Kidney capillary endothelial cell (primary cell): Measurements from ENCODE around the gene P2RY11.
A peak's percentile ranks its signal among the peaks of the same experiment; 100 is the strongest.

Source experiments
- DNase-seq: peaks from one replicate; pipeline ENCODE4 v3.0.0-alpha.2; 2018; ENCODE audit warnings: low spot score

Gene P2RY11, protein sequence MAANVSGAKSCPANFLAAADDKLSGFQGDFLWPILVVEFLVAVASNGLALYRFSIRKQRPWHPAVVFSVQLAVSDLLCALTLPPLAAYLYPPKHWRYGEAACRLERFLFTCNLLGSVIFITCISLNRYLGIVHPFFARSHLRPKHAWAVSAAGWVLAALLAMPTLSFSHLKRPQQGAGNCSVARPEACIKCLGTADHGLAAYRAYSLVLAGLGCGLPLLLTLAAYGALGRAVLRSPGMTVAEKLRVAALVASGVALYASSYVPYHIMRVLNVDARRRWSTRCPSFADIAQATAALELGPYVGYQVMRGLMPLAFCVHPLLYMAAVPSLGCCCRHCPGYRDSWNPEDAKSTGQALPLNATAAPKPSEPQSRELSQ

DNA sequence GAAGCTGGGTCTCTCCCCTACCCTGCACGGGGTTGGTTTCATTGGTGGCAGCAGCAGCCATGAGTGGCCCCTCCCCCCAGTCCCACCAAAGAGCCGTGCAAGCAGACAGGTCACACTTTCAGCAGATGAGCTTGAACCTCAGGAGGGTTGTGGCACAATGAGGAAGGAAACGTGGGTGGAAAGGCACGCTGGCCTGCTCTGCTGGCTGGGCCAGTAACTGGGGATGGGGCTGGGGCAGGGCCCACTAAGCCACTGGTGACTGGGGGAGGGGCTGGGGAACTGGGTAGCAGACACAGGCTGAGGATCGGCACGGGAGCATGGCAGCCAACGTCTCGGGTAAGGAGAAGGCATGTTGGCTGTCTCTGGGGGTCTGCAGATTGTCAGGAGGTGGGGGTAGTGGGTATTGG lies at the start of gene P2RY11:
P2RY11 (plus strand) TSS at position 289 of the 407 bp plus-strand sequence; CDS start at position 318, 29 bp downstream.
- no peak for DNase-seq

DNA sequence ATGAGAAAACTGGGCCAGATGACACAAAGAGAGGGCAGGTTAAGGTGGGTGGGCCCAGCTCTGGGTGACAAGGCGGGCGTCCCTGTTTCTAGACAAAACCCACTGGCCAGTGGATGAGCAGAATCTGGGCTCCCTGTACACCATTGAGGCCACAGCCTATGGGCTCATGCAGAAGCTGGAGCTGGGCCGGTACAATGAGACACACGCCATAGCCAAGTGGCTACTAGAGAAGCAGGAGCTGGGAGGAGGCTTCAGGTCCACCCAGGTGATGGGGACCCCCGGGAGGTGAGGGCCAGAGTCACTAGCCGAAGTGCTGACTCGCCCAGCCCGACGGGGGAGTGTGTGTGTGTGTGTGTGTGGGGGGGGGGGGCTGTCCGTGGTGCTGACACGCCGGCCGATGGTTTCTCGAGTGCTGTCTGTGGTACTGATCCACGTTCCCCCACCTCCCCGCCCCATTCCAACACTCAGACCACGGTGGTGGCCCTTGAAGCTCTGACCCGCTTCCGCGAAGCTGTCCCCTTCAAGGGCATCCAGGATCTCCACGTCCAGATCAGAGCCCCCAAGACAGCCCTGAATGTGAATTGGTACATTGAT lies 49.7 kb upstream of the P2RY11 start:
- DNase-seq: no peak

DNA sequence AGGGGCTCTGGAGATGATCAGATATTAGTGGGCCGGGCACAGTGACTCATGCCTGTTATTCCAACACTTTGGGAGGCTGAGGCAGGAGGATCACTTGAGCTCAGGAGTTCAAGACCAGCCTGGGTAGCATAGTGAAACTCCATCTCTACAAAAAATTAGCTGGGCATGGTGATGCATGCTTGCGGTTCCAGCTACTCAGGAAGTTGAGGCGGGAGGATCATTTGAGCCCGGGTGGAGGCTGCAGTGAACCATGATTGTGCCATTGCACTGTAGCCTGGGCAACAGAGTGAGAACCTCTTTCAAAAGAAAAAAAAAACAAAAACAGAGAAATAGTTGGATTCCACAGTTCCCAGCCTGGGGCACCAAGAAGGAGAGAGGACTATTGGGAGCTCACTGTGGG lies 43.3 kb upstream of the P2RY11 start:
- no peak for DNase-seq

DNA sequence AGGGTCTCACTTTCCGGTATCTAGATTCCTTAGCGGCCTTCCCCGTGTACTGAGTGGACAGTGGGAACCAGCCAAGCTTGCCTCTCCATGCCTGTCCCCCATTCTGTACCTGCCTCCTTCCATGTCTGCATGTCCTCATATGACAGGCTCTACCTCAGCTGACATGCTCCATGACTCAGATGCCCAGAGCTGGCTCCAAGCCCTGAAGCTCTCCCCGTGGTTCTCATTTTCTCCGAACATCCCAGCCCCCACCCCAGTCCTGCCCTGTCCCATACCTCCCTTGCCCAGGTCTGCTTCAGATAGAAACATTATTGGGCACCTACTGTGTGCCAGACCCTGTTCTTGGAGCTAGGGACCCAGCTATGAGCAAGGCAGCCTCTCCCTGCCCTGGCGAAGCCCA lies 42.4 kb upstream of the P2RY11 start:
- no peak for DNase-seq

DNA sequence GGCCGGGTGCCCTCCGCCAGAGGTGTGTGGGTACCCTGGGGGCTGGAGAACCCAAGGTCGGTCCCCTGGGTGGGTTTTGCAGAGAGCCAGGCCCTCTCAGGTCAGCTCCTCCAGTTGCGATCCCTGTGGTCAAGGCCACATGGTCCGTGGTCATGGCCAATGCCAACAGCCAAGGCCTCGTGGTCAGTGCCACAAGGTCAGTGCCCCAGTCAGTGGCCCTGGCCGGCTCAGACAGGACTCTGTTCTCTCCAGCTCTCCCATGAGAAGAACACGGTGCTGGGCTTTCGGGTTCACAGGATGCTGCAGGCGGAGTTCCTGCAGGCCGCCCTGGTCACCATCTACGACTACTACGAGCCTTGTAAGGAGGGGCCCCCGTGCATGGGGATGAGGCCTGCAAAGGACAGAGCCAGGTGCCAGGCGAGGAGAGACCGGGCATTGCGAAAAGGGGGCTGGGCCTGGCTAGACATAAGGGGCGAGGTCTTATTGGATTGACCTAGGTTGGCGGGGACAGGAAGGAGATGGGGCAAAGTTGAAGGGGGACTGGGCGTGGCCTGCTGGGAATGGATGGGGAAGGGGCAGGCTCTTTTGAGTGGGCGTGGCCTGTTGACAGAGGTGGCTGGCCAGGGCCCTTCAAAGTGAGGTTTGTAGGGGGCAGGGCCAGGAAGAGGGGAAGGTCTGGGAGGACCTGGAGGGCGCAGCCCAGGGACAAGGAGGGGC lies 40.6 kb upstream of the P2RY11 start:
- no peak for DNase-seq

DNA sequence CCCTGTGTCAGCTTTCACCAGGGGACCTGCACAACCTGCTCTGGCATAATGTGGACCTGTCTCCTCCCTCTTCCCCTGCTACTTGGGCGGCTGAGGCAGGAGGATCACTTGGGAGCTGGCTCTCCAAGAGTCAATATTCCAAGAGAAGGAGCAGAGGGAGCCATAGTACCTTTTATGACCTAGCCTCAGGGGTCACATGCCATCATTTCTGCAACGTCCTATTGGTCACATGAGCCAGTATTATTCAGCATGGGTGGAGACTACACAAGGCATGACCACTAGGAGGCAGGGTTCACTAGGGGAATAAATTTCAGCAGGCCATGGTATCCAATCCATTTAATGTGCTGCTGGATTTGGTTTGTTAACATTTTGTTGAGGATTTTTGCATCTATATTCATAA lies 37.3 kb upstream of the P2RY11 start:
- peak; percentile 10 for DNase-seq

DNA sequence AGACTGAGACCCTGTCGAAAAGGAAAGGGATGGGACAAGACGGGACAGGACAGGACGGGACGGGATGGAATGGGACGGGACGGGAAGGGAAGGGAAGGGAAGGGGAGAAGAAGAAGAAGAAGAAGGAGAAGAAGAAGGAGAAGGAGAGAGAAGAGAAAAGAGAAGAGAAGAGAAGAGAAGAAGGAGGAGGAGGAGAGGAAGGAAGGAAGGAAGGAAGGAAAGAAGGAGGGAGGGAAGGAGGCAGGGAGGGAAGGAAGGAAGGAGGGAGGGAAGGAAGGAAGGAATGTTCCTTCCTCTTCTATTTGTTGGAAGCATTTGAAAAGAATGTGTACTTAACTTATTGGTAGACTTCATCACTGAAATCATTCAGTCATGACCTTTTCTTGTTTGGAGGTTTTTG lies 35.0 kb upstream of the P2RY11 start:
- DNase-seq: no peak

DNA sequence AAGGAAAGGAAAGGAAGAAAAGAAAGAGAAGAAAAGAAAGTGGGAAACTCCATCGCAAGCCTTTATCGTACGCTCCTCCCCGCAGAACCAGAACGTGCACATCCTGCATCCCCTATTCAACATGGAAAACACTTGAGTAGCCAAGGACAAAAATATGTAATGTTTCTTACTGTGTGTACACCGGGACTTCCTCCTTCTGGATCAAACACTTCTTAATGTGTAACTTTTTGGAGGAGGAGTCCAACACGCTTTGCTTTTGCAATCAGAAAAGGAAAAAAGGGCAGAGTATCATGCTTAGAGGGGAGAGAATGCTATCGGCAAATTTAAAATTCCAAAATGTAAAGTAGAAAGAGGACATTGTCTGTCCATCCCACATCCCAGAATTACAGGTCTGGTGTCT lies 33.2 kb upstream of the P2RY11 start:
- DNase-seq: no peak

DNA sequence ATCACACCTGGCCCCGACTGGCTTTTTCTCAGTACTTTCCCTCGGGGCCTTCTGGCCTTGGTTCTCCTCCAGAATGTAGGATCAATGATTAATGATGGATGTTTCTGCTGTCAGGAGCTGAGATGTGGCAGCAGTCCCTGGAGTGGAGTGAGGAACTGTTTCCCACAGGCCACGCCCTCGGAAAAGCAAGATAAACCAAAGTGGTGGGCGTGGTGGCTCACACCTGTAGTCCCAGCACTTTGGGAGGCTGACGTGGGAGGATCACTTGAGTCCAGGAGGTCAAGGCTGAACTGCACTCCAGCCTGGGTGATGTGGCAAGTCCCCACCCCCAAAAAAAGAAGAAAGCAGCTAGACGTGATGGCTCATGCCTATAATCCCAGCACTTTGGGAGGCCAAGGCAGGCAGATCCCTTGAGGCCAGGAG lies 32.5 kb upstream of the P2RY11 start:
- DNase-seq: no peak

DNA sequence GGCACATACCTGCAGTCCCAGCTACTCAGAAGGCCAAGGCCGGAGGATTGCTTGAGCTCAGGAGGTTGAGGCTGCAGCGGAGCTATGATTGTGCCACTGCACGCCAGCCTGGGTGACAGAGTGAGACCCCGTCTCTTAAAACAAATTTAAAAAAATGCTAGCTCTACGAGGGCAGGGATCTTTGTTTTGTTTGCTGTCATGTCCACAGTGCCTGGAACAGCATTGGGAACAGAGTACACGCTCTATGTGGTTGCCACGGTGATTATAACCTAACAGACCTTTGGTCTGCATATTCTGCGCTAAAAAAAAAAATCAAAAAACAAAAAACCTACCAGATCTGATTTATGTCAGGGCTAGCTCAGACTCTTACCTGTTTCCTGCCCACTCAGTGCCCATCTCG lies 27.6 kb upstream of the P2RY11 start:
- DNase-seq: no peak

DNA sequence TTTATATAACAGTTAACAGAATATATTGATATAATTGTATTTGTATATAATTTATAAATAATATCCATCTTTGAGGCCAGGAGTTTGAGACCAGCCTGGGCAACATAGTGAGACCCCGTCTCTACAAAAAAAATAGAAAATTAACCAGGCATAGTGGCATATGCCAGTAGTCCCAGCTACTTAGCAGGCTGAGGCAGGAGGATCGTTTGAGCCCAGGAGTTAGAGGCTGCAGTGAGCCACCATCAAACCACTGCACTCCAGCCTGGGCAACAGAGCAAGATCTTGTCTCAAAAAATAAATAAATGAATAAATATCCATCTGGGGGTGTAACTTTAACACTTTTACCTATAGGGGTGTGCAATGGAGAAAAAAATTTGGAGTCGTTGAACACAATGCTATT lies 26.7 kb upstream of the P2RY11 start:
- no peak for DNase-seq

DNA sequence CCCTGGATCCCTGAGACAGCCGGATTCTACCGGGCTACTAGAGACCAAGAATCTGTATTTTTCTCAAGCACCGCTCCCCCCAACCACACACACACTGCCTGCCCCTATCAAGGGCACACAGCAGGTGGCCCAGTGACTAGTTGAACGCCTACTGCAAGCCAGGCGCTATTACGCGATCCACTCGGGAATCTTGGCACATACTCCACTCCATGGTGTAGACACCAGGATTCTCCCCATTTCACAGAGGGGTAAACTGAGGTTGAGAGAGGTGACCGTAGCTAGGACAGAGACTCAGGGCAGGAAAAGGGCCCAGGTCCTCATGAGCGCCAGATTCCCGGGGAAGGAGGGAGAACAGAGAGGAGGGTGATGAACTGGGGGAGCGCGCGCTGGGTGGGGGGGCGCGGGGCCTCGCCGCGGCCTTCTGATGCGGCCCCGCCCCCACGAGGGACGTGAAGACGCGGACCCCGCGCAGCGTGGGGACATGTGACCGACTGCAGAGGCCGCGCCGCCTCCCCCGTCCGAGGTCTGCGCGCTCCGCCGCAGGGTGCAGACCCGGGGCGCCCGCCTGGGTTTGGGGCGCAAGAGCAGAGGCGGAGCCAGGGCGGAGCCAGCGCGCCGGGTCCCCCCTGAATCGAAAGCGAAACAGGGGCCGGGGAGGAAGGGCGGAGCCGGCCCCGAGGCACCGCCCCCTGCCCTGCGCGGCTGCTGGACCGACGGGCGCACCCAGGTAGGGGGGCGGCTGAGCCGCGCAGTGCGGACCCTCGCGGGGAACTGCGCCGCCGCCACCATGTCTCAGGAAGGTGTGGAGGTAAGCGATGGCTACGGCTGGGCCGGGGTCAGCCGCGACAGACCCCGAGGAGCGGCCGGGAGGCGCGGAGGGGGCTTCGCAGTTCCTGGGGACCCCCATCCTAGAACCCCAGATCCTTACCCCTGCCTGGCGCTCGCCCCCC lies 25.6 kb upstream of the P2RY11 start, which contains the start of gene SHFL:
SHFL (plus strand) TSS at position 677 of the 950 bp plus-strand sequence; CDS start at position 788, 111 bp downstream.
- peak; percentile 36 for DNase-seq

DNA sequence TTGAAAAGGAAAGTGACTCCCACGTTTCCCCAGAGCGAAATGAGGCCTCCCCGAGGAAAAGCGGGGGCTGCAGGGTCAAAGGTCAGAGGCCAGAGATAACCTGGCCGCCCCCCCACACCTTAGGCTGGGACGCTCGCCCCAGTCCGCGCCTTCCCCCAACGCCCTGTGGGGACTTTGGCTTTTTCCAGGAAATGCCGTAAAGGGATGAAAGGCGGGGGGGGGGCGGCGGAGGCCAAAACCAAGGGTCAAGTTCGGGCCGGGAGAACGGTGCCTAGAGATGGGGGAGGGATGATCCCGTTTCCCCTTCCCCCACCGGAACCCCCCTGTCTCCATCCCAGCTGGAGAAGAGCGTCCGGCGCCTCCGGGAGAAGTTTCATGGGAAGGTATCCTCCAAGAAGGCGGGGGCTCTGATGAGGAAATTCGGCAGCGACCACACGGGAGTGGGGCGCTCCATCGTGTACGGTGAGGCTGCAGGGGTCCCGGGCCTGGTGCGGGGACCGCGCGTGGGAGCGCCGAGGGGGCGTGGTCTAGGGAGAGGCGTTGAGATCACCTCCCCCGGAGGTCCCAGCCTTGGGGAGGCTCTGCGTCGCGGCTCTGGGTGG lies 24.8 kb upstream of the P2RY11 start:
- DNase-seq: no peak

DNA sequence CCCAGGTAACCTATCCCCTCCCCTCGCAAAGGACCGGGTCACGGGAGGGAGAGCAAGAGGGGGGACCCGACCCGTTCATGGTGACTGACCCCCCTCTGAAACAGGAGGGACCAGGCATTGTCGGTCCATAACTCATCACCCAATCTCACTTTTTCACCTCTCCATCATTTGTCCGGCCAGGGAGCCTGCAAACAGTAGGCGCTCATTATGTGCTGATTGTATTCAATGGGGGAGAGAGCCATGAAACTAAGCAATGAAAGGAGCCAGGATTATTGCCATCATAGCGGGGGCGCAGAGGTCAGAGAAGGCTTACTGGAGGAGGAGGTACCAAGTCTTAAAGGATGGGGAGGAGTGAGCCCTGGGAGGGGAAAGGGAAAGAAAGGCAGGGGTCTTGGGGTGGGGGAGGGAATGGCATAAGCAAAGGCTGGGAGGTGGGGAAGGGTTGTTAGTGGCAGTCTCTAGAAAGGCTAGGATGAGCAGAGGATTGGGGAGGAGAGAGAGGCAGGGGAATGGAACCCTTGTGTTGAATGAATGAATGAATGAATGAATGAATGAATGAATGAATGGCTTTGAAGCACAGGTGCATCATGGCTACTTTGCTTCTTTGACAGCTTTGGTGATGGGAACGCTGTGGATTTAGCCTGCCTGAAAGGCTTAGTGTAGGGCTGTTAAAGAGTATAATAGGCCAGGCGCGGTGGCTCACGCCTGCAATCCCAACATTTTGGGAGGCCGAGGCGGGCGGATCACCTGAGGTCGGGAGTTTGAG lies 24.0 kb upstream of the P2RY11 start:
- no peak for DNase-seq

DNA sequence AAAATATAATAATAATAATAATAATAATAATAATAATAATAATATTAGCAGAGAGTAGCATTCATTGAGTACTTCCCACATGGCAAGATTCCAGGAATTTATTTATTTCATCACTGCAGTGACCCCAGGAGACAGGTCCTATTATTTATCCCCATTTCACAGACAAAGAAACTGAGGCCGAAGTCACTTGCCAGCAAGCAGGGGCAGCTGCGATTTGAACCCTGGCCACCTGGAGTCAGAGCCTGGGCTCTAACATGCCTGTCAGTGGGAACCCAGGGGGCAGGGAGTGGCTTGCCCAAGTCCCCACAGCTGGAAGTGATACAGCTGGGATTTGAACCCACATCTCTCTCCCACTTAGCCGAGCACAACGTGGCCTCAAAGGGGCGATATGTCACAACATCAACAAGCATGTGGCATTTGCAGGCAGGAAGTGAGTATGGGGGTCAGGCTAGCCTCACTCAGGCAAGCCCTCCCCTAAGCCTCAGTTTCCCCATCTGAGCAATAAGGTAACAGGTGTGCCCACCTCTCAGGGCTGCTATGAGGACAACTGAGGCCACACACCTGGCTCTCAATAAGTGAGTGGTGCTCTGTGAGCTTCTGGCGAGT lies 22.4 kb upstream of the P2RY11 start:
- DNase-seq: no peak

DNA sequence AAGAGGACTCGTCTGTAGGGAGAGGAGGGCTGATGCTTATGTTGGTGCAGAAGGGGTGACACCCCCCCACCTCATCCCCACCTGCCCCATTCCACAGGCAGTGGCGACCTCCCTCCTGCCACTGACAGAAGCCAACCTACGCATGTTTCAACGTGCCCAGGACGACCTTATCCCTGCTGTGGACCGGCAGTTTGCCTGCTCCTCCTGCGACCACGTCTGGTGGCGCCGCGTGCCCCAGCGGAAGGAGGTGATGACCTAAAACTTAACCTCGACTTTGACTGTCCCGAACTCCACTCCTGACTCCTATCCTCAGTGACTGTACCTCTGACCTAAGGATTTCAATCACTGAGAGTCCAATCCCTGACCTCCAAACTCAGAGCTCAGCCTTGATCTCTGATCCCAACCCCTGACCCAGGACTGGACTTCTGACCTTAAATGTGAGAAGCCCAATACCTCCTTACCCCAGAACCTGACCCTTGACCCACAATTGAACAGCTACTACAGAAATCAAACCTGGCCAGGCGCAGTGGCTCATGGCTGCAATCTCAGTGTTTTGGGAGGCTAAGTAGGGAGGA lies 21.6 kb upstream of the P2RY11 start:
- DNase-seq: no peak

DNA sequence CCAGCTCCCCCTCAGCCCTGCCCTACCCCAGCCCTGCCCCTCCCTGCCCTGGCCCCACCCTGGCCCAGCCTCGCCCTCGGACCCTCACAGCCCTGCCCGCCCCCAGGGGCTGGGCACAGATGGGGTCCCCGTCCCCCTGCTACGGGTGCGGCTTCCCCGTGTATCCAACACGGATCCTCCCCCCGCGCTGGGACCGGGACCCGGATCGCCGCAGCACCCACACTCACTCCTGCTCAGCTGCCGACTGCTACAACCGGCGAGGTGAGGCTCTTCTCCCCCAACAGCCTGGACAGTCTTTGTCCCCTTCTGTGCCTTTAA lies 20.2 kb upstream of the P2RY11 start:
- no peak for DNase-seq

DNA sequence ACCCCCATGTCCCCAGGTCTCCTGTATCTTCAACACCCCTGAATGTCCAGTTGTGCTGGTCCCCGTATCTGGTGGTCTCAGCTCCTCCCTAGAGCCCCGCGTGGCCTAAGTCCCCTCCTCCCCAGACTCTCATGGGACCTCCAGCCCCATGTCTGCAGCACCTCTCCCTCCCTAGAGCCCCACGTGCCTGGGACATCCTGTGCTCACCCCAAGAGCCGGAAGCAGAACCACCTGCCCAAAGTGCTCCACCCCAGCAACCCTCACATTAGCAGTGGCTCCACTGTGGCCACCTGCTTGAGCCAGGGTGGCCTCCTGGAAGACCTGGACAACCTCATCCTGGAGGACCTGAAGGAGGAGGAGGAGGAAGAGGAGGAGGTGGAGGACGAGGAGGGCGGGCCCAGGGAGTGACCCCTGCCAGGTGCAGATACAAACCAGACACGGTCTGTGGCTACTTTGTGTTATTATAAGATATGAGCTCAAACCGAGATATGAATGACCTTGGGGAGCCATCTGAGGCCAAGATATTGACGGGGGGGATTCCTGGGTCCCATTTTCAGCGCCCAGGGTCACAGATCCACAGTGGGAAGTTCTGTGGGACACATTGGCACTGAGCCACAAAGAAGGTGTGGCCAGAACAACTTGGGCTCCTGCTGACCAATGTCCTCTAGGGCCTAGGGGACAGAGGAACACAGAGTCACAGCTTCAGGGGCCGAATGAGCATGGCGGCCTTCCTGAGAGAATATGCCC lies 19.4 kb upstream of the P2RY11 start:
- no peak for DNase-seq

DNA sequence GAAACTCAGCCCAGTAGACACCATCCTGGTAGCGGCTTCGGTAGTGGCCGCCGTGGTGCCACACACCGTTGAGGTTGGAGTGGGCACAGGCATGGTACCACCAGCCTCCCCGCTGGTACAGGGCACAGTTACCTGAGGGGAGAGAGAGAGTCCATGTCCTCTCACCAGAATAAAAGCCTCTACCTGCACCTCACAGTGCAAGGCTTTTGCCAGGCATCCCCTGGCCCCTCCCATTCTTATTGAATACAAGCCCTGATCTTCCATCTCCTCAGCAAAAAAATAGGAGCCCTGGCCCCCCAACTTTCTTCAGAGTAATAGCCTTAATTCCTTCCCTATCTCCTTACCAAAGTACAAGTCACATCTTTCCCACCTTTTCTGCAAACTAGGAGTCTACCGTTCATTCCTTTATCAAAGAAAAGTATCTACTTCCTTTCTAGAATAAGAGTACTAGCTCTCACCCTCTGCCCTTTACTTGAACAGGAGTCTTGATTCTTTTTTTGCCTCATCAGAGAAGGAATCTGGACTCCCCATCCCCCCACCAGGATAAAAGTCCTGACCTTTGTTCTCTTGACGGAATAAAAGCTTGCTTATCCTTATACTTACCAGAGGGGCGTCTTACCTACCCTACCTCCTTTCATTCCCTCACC lies 18.7 kb upstream of the P2RY11 start:
- DNase-seq: no peak
